HG02884 (cell line): Measurements from ENCODE around the gene FNBP1.

ENCODE experiments used
- ATAC-seq: cut with Tn5 transposase; IDR thresholded peaks from one replicate; pipeline ENCODE4 v1.9.1; 2021; ENCODE audit warnings: mild to moderate bottlenecking, moderate library complexity; ENCODE audit not compliant: unreplicated experiment

FNBP1 gene

DNA sequence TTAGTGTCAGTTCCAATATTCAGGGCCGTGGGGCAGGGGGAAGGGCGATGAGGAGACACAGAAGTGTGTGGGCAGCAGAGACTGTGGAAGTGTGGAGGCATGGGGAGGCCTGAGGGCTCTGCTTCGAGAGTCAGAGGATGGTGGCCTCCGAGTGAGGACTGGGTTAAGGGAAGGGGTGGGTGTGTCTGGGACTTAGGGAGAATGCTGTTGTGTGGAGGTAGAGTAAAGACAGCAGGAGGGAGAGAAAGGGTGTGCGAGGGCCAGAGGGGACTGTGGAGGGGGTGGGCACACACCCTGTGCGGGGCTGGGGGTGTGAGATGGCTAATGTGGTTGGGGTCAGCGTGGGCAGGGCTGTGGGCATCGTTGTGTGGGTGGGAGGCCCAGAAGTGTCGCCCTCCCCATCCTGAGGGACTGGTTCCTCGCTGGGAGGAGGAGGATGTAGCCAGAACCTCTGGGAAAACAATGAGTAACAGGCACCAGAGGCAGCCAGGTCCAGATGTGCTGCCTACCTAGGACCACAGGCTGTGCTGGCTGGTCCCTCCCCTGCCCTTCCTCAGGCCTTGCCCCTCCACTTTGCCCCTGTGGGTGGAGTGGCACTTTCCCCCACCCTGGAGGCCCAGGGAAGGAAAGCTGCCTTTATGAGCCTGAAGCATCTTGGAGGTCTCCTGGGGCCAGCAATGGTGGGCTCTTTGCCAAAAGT lies 203.5 kb downstream of the FNBP1 start:
- no peak for ATAC-seq

DNA sequence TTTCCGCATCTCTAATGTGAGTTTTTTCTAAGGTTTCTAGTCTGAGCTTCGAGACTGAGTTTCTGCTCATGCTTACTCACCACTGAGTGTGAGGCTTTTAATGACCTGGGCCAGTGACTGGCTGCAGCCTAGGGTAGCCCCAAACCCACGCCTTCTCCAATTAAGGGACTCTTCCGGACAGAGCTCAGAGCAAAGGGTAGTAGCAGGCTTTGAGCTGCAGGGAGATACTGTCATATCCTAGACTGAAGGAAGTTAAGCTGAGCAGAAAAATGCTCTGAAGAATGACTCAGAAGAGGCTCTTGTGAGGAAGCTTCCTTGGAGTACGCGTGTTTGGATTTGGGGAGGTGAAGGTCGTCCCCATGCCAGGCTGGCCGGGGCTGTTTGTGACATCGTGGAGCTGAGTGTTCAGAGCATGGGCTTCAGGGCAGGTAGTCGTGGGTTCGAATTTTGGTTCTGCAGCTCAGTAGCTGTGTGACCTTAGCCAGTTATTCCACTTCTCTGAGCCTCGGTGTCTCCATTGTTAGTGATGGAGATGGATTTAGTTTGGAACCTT lies 204.2 kb downstream of the FNBP1 start:
- no peak for ATAC-seq
